Mesendoderm (in vitro differentiated cells): ENCODE data around the gene DSP.

Experiments
- DNase-seq: peaks from one replicate; pipeline ENCODE4 v3.0.0; 2013
- H2AK5ac ChIP-seq: 2 replicates; pipeline ENCODE4 v1.6.1; 2013; ENCODE audit warnings: low read length, inconsistent platforms
- H2BK120ac ChIP-seq: 2 replicates; pipeline ENCODE4 v1.6.1; 2013; ENCODE audit warnings: low read depth, mild to moderate bottlenecking, low read length, moderate library complexity, mixed read lengths
- H2BK15ac ChIP-seq: replicated peaks from 2 replicates; pipeline ENCODE4 v1.6.1; 2013; ENCODE audit warnings: low read depth, mild to moderate bottlenecking, moderate library complexity
- H2BK5ac ChIP-seq: 2 replicates; pipeline ENCODE4 v1.6.1; 2013; ENCODE audit warnings: low read length, inconsistent platforms
- H3K18ac ChIP-seq: 2 replicates; pipeline ENCODE4 v1.6.1; 2013; ENCODE audit warnings: mild to moderate bottlenecking, low read length, mixed read lengths
- H3K23ac ChIP-seq: one replicate; pipeline ENCODE4 v1.6.1; 2013; ENCODE audit warnings: low read length
- H3K27ac ChIP-seq: 2 replicates; pipeline ENCODE4 v1.5.1; 2013; ENCODE audit warnings: low read depth, mild to moderate bottlenecking, inconsistent platforms, low read length, moderate library complexity
- H3K27me3 ChIP-seq: 2 replicates; pipeline ENCODE4 v1.6.1; 2013; ENCODE audit warnings: low read length, control low read depth, mild to moderate bottlenecking, inconsistent platforms; ENCODE audit not compliant: insufficient read depth, poor library complexity
- H3K36me3 ChIP-seq: 2 replicates; pipeline ENCODE4 v1.6.1; 2013; ENCODE audit warnings: low read length, inconsistent platforms; ENCODE audit not compliant: control insufficient read depth, insufficient read depth
- H3K4ac ChIP-seq: one replicate; pipeline ENCODE4 v1.6.1; 2013; ENCODE audit warnings: low read depth, mild to moderate bottlenecking, low read length, moderate library complexity
- H3K4me1 ChIP-seq: 2 replicates; pipeline ENCODE4 v1.6.1; 2013; ENCODE audit warnings: low read depth, low read length, inconsistent platforms; ENCODE audit not compliant: control insufficient read depth
- H3K4me2 ChIP-seq: 2 replicates; pipeline ENCODE4 v1.6.1; 2013; ENCODE audit warnings: low read length
- H3K4me3 ChIP-seq: 2 replicates; pipeline ENCODE4 v1.5.1; 2013; ENCODE audit warnings: mild to moderate bottlenecking, low read length
- H3K56ac ChIP-seq: one replicate; pipeline ENCODE4 v1.6.1; 2013; ENCODE audit warnings: low read length
- H3K79me1 ChIP-seq: 2 replicates; pipeline ENCODE4 v1.6.1; 2013; ENCODE audit warnings: low read length, inconsistent platforms
- H3K79me2 ChIP-seq: 2 replicates; pipeline ENCODE4 v1.6.1; 2013; ENCODE audit warnings: mild to moderate bottlenecking, low read length; ENCODE audit not compliant: control insufficient read depth, insufficient read depth
- H3K9ac ChIP-seq: 2 replicates; pipeline ENCODE4 v1.6.1; 2013; ENCODE audit warnings: low read length, inconsistent platforms
- H4K5ac ChIP-seq: one replicate; pipeline ENCODE4 v1.6.1; 2013; ENCODE audit warnings: low read length
- H4K8ac ChIP-seq: one replicate; pipeline ENCODE4 v1.6.1; 2013; ENCODE audit warnings: low read depth, mild to moderate bottlenecking, control low read depth, low read length, moderate library complexity
- WGBS: extraction: QIAGEN DNeasy Blood & Tissue Kit; methylation state at CpG from one replicate; pipeline ENCODE4 v1.1.7; 2013; ENCODE audit warnings: low lambda C conversion rate, missing lambda C conversion rate; ENCODE audit not compliant: insufficient coverage; ENCODE audit errors: extremely low coverage; 5-methylcytosine and 5-hydroxymethylcytosine counted together

DSP gene

DNA sequence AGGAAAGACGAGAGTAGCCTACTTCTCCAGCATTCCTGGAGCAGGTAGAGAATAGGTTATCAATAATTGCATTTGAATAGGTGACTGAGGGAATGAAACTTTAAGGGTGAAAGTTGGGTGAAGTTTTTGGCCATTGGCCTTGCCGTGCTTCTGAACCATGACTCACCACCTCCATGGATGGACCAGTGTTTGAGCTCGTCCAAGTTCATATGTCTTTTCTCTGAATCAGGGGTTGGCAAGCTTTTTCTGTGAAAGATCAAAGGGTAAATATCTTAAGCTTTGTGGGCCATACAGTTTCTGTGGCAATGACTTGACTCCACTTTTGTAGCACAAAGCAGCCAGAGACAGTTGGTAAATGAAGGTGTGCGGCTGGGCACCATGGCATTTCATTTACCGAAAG is 80.3 kb downstream of the DSP start:
- H3K4ac ChIP-seq = no peak overlapping the region
- no peaks in the 10 kb centered on the region for H3K36me3 ChIP-seq
- H3K4me2 ChIP-seq = no peak overlapping the region
- DNase-seq = no peak
- H4K8ac ChIP-seq = no peak overlapping the region
- no peak overlapping the region for H3K23ac ChIP-seq
- no peak overlapping the region for H2BK120ac ChIP-seq
- no peak overlapping the region for H2AK5ac ChIP-seq
- no CpG with 5 or more reads among the region's 5 CpGs for WGBS
- H3K18ac ChIP-seq = no peak overlapping the region
- H3K27ac ChIP-seq = no peak overlapping the region
- H2BK5ac ChIP-seq = no peak overlapping the region
- H4K5ac ChIP-seq = no peak overlapping the region
- H3K79me2 ChIP-seq = no peaks in the 10 kb centered on the region
- H3K27me3 ChIP-seq = no peaks in the 10 kb centered on the region
- H3K56ac ChIP-seq = no peak overlapping the region
- H2BK15ac ChIP-seq = no peak overlapping the region
- no peak overlapping the region for H3K4me3 ChIP-seq
- H3K9ac ChIP-seq = no peak overlapping the region
- H3K79me1 ChIP-seq = no peaks in the 10 kb centered on the region
- peaks cover 2% of the 10 kb centered on the region for H3K4me1 ChIP-seq

DNA sequence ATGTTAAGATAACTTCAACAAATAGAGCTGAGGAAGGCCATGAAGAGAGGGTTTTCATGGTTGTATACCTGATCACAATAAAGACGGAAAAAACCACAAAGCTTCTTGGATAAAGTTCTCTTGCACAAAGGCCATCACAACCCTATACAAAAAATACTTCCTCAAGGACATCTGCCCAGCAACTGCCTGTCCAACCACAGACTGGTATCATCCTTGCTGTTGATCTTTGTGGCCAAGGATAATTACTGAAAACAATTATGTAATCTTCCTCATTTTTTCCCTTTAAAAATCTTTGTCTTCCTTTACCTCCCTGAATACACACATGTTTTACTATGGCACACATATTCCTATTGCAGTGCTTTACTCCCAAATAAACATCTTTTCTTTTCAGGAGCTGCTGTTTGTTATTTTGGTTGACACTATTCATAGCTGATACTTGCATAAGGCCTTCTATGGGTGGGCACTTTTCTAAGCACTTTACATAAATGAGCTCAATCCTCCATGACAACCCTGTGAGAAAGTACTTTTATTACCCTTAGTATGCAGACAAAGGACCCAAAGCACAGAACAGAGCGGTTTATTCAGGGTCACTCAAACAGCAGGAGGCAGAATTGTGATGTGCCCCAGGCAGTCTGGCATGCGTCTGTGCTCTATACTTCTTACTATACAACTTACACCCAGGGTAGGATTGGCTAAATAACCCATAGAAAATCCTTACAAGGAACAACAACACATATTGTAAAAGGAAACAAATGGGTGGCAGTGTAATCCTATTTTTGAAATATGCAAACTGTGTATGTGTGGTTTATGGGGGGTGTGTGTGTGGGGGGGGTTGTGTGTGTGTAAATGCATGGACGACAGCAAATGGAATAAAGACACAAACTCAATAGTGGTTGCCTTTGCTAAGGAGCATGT is 83.6 kb downstream of the DSP start:
- no peak overlapping the region for H3K27ac ChIP-seq
- no peaks in the 10 kb centered on the region for H3K79me2 ChIP-seq
- H2BK120ac ChIP-seq = no peak overlapping the region
- H3K4me1 ChIP-seq = peaks cover 2% of the 10 kb centered on the region
- no CpG with 5 or more reads among the region's 4 CpGs for WGBS
- H2AK5ac ChIP-seq = no peak overlapping the region
- no peaks in the 10 kb centered on the region for H3K79me1 ChIP-seq
- H3K4me3 ChIP-seq = no peak overlapping the region
- H3K9ac ChIP-seq = no peak overlapping the region
- H2BK5ac ChIP-seq = no peak overlapping the region
- H3K4me2 ChIP-seq = no peak overlapping the region
- no peaks in the 10 kb centered on the region for H3K27me3 ChIP-seq
- H3K4ac ChIP-seq = no peak overlapping the region
- no peak overlapping the region for H2BK15ac ChIP-seq
- no peaks in the 10 kb centered on the region for H3K36me3 ChIP-seq
- H3K23ac ChIP-seq = no peak overlapping the region
- no peak overlapping the region for H3K18ac ChIP-seq
- H4K5ac ChIP-seq = no peak overlapping the region
- no peak overlapping the region for H4K8ac ChIP-seq
- H3K56ac ChIP-seq = no peak overlapping the region
- DNase-seq = peak; percentile 34

DNA sequence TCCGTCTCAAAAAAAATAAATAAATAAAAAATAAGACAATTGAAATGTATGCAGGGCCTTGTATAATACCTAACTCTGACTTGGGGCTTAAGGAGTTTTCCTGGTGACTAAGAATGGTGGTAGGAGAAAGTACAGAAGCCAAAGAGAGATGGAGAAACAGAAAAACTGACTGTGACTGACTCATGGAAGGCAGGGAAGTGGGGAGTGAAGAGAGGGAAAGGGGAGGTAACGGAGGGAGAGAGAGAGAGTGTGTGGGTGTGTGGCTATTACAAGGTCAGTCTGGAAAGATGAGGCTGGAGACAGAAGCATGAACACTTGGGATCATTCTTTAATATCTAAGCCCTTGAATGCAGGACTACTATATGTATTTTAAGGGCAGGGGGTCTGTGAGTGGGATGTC is 87.0 kb downstream of the DSP start:
- Histone ChIP-seq H3K9ac (no peak overlapping the region), H2BK120ac (no peak overlapping the region), H3K79me2 (no peaks in the 10 kb centered on the region), H3K4me2 (no peak overlapping the region), H3K4ac (no peak overlapping the region), H3K56ac (no peak overlapping the region), H3K4me3 (no peak overlapping the region), H3K4me1 (peaks cover 2% of the 10 kb centered on the region), H2BK15ac (no peak overlapping the region), H2BK5ac (no peak overlapping the region), H3K27me3 (no peaks in the 10 kb centered on the region), H3K79me1 (no peaks in the 10 kb centered on the region), H3K18ac (no peak overlapping the region), H3K27ac (no peak overlapping the region), H4K5ac (no peak overlapping the region), H2AK5ac (no peak overlapping the region), H4K8ac (no peak overlapping the region), H3K36me3 (no peaks in the 10 kb centered on the region), H3K23ac (no peak overlapping the region)
- no CpG with 5 or more reads among the region's 2 CpGs for WGBS
- no peak for DNase-seq

DNA sequence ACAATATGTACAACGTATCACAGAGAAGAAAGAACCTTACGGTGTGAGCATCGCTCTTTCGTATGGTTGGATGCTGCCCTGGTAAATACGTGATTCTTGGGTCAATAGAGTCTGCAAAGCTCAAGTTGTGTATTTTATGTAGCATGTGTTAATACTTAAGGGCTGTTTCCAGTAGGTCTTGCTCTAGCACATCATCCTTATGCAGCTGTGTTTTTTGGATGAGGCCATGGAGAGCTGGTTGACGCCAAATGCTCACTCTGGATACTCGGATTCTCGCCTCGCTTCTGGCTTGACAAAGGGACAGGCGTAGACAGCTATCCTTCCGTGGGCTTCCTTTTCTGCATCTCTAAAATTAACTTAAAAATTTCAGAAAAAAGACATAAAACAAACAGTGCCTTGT is 87.4 kb downstream of the DSP start:
- WGBS = no CpG with 5 or more reads among the region's 11 CpGs
- no peak overlapping the region for H3K27ac ChIP-seq
- no peak overlapping the region for H4K8ac ChIP-seq
- no peak overlapping the region for H2BK120ac ChIP-seq
- no peaks in the 10 kb centered on the region for H3K79me1 ChIP-seq
- H3K9ac ChIP-seq = no peak overlapping the region
- no peaks in the 10 kb centered on the region for H3K27me3 ChIP-seq
- H3K18ac ChIP-seq = no peak overlapping the region
- no peaks in the 10 kb centered on the region for H3K79me2 ChIP-seq
- no peak overlapping the region for H3K4me2 ChIP-seq
- peaks cover 2% of the 10 kb centered on the region for H3K4me1 ChIP-seq
- H3K36me3 ChIP-seq = no peaks in the 10 kb centered on the region
- H2BK15ac ChIP-seq = no peak overlapping the region
- DNase-seq = no peak
- H3K4ac ChIP-seq = no peak overlapping the region
- H2AK5ac ChIP-seq = no peak overlapping the region
- no peak overlapping the region for H3K4me3 ChIP-seq
- H4K5ac ChIP-seq = no peak overlapping the region
- H3K23ac ChIP-seq = no peak overlapping the region
- H2BK5ac ChIP-seq = no peak overlapping the region
- H3K56ac ChIP-seq = no peak overlapping the region

DNA sequence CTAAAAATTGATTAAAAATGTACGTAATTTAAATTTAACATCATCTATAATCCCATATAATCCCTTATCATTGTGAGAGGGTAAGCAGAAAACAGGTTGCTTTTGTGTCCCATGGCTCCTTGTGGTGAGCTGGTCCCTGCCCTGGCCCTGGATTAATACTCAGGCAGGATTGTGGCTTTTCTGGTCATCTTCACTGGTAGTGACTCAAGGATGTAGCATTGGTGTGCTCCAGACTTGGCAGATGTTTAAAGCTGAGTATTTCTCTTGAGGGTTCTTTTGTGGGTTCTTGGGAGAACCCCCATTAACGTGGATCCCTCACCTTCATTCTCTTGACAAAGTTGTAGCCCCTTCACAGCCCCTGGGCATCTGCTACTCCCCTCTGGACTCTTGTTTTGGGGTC is 87.8 kb downstream of the DSP start:
- H2BK15ac ChIP-seq = no peak overlapping the region
- H4K5ac ChIP-seq = no peak overlapping the region
- no CpG with 5 or more reads among the region's 2 CpGs for WGBS
- H2BK5ac ChIP-seq = no peak overlapping the region
- H3K18ac ChIP-seq = no peak overlapping the region
- H3K4me3 ChIP-seq = no peak overlapping the region
- no peak overlapping the region for H2AK5ac ChIP-seq
- no peak overlapping the region for H3K9ac ChIP-seq
- no peaks in the 10 kb centered on the region for H3K36me3 ChIP-seq
- H3K56ac ChIP-seq = no peak overlapping the region
- H3K27ac ChIP-seq = no peak overlapping the region
- no peak overlapping the region for H2BK120ac ChIP-seq
- H3K23ac ChIP-seq = no peak overlapping the region
- H3K4me2 ChIP-seq = no peak overlapping the region
- H4K8ac ChIP-seq = no peak overlapping the region
- peaks cover 2% of the 10 kb centered on the region for H3K4me1 ChIP-seq
- no peak for DNase-seq
- H3K4ac ChIP-seq = no peak overlapping the region
- no peaks in the 10 kb centered on the region for H3K79me1 ChIP-seq
- H3K79me2 ChIP-seq = no peaks in the 10 kb centered on the region
- H3K27me3 ChIP-seq = no peaks in the 10 kb centered on the region

DNA sequence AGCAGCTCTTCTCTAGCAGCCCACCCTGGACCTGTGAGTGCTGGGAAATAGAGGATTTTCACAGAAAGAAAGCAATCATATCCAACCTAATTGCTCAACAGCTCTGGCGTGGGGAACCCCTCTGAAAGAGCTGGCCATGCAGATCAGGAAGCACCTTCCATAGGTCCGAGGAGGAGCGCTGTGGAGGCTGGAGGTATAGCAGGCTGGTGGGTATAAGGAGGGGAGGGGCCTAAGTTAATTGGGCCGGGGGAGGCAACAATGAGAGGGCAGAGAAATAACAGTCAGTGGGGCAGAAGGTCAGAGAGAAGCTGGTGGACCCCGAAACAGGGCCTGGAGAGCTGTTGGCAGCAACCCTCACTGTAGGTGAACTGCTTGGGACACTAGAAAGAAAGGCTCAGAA is 89.3 kb downstream of the DSP start:
- H4K8ac ChIP-seq = no peak overlapping the region
- no peak overlapping the region for H3K27ac ChIP-seq
- H2BK15ac ChIP-seq = no peak overlapping the region
- no peak overlapping the region for H3K23ac ChIP-seq
- H3K4me2 ChIP-seq = no peak overlapping the region
- no peaks in the 10 kb centered on the region for H3K27me3 ChIP-seq
- H3K9ac ChIP-seq = no peak overlapping the region
- H3K4me3 ChIP-seq = no peak overlapping the region
- H4K5ac ChIP-seq = no peak overlapping the region
- no peak overlapping the region for H2BK5ac ChIP-seq
- H3K79me2 ChIP-seq = no peaks in the 10 kb centered on the region
- H3K79me1 ChIP-seq = no peaks in the 10 kb centered on the region
- no peak overlapping the region for H3K56ac ChIP-seq
- no peak overlapping the region for H2AK5ac ChIP-seq
- no peaks in the 10 kb centered on the region for H3K4me1 ChIP-seq
- no peak overlapping the region for H3K18ac ChIP-seq
- WGBS = no CpG with 5 or more reads among the region's 5 CpGs
- H3K4ac ChIP-seq = no peak overlapping the region
- H3K36me3 ChIP-seq = no peaks in the 10 kb centered on the region
- no peak overlapping the region for H2BK120ac ChIP-seq
- DNase-seq = peak; percentile 48
